A673 (cell line): Measurements from ENCODE around the gene RHOC. TPM values are rescaled to one million over a fixed set of nuclear protein-coding genes. Genes with fewer than 3 reads are reported as not detected.
"Not testable (repeated sequence)": the region's sequence is repeated elsewhere in the genome, so short reads cannot be mapped to it uniquely, and the experiment has no call there.

ENCODE experiments used
- BruUV-seq: library from RNA; stranded (reverse); fragments of 400-500 nt; replicated peaks from 2 replicates; lab custom pipeline; 2021; lab: Mats Ljungman, UMichigan
- CTCF ChIA-PET: fragments of 300-600 bp; sonication (Branson Sonifier 250); formaldehyde crosslinking; loops from one replicate; lab custom pipeline; 2022; ENCODE audit warnings: antibody characterized with exemption; lab: Charles Lee
- POLR2A ChIA-PET: fragments of 300-600 bp; sonication (Branson Sonifier 250); formaldehyde crosslinking; loops from one replicate; lab custom pipeline; 2022; ENCODE audit warnings: antibody characterized with exemption; ENCODE audit not compliant: low non-redundant PET; lab: Charles Lee
- DNase-seq: peaks from one replicate; pipeline ENCODE4 v3.0.0-alpha.2; 2015; ENCODE audit warnings: low spot score
- H3K27ac ChIP-seq: fragments of 200-600 bp; sonication (generic); 2 replicates; pipeline ENCODE4 v1.5.1; 2016; ENCODE audit warnings: mixed run types, low read depth, mild to moderate bottlenecking, mixed read lengths, antibody characterized with exemption, low read length; ENCODE audit not compliant: poor library complexity, severe bottlenecking
- H3K27me3 ChIP-seq: fragments of 200-600 bp; sonication (generic); replicated peaks from 2 replicates; pipeline ENCODE4 v1.6.1; 2017; ENCODE audit warnings: mixed run types, low read depth, mild to moderate bottlenecking, mixed read lengths, antibody characterized with exemption, low read length; ENCODE audit not compliant: insufficient read depth, poor library complexity
- H3K36me3 ChIP-seq: fragments of 200-600 bp; sonication (generic); 2 replicates; pipeline ENCODE4 v1.6.1; 2016; ENCODE audit warnings: mixed run types, mild to moderate bottlenecking, mixed read lengths, antibody characterized with exemption, low read length; ENCODE audit not compliant: insufficient read depth, poor library complexity, severe bottlenecking
- H3K4me1 ChIP-seq: fragments of 200-600 bp; sonication (generic); 2 replicates; pipeline ENCODE4 v1.6.1; 2017; ENCODE audit warnings: mixed run types, mild to moderate bottlenecking, mixed read lengths, antibody characterized with exemption, low read length; ENCODE audit not compliant: insufficient read depth, poor library complexity, severe bottlenecking
- H3K4me3 ChIP-seq: fragments of 200-600 bp; sonication (generic); 2 replicates; pipeline ENCODE4 v1.5.1; 2016; ENCODE audit warnings: low read depth, mixed run types, mild to moderate bottlenecking, mixed read lengths, low read length; ENCODE audit not compliant: poor library complexity, severe bottlenecking
- H3K9me3 ChIP-seq: fragments of 200-600 bp; sonication (generic); 2 replicates; pipeline ENCODE4 v1.6.1; 2016; ENCODE audit warnings: mixed run types, low read depth, mild to moderate bottlenecking, mixed read lengths, antibody characterized with exemption, low read length; ENCODE audit not compliant: poor library complexity, severe bottlenecking
- CTCF ChIP-seq: fragments of 300-800, 200-600 bp; sonication (generic); conservative IDR thresholded peaks from 2 replicates; pipeline ENCODE4 v1.5.1; 2017; ENCODE audit warnings: low read depth, mild to moderate bottlenecking, antibody characterized with exemption, low read length, moderate library complexity, mixed read lengths
- EZH2 ChIP-seq: fragments of 200-600 bp; sonication (generic); IDR thresholded peaks from 2 replicates; pipeline ENCODE4 v1.6.1; 2017; ENCODE audit warnings: borderline replicate concordance, low read depth, mild to moderate bottlenecking, mixed read lengths, antibody characterized with exemption, low read length; ENCODE audit not compliant: poor library complexity, severe bottlenecking
- intact Hi-C: fragments of 100-400 bp; cut with micrococcal nuclease; formaldehyde crosslinking; loops from one replicate; pipeline ENCODE4 v1.10.0; 2022; ENCODE audit not compliant: unreplicated experiment
- total RNA-seq: library from RNA; stranded (reverse); gene quantifications from 2 replicates; pipeline ENCODE4 v1.2.3, GENCODE V29; 2021

The RHOC gene
- total RNA-seq, 1 experiment from 2014 or later: 54.3 TPM

GRCh38 chr1:112731451-112731850, 24.5 kb upstream of the RHOC start:
- peaks cover 45% of the 10 kb centered on the region for H3K27me3 ChIP-seq
- no peak overlapping the region for H3K4me3 ChIP-seq
- TF ChIP-seq CTCF (no peak), EZH2 (no peak)
- CTCF ChIA-PET: no interaction called here
- no peaks in the 10 kb centered on the region for H3K4me1 ChIP-seq
- BruUV-seq: no TSS peak
- POLR2A ChIA-PET: no interaction called here
- no peaks in the 10 kb centered on the region for H3K9me3 ChIP-seq
- H3K36me3 ChIP-seq: no peaks in the 10 kb centered on the region
- intact Hi-C loops: no loop called here
- DNase-seq: no peak
- H3K27ac ChIP-seq: no peak overlapping the region

GRCh38 chr1:112729909-112730308, 23.0 kb upstream of the RHOC start:
- no peak for TF ChIP-seq EZH2
- no peak for TF ChIP-seq CTCF
- H3K27ac ChIP-seq: no peak overlapping the region

GRCh38 chr1:112729011-112729410, 22.1 kb upstream of the RHOC start:
- POLR2A ChIA-PET, BruUV-seq, H3K27ac ChIP-seq, H3K4me3 ChIP-seq, intact Hi-C loops, H3K9me3 ChIP-seq, DNase-seq, H3K4me1 ChIP-seq, H3K36me3 ChIP-seq: not testable (repeated sequence)
- peaks cover 34% of the 10 kb centered on the region for H3K27me3 ChIP-seq
- CTCF ChIA-PET: interaction anchor here (0.6 kb wide), 1 partner anchor 360 kb away, joined by 4 read pairs; no protein-coding TSS in a partner anchor

More at GRCh38 chr1:112729909-112730308, 23.0 kb upstream of the RHOC start:
- Histone ChIP-seq H3K36me3 (no peaks in the 10 kb centered on the region), H3K4me1 (no peaks in the 10 kb centered on the region), H3K27me3 (peaks cover 43% of the 10 kb centered on the region), H3K4me3 (no peak overlapping the region), H3K9me3 (no peaks in the 10 kb centered on the region)
- BruUV-seq: no TSS peak
- intact Hi-C loops: no loop called here
- ChIA-PET POLR2A (no interaction called here), CTCF (interaction anchor here (0.6 kb wide), 1 partner anchor 361 kb away, joined by 4 read pairs; no protein-coding TSS in a partner anchor)
- no peak for DNase-seq

- intact Hi-C loops, H3K4me1 ChIP-seq, H3K36me3 ChIP-seq, DNase-seq, H3K27ac ChIP-seq, CTCF ChIA-PET, H3K9me3 ChIP-seq, H3K4me3 ChIP-seq, BruUV-seq: not testable (repeated sequence)
- H3K27me3 ChIP-seq: peaks cover 28% of the 10 kb centered on the region
- POLR2A ChIA-PET: interaction anchor here (0.6 kb wide), 1 partner anchor 281 kb away, joined by 4 read pairs; no protein-coding TSS in a partner anchor
Measured at GRCh38 chr1:112728306-112728971, 21.5 kb upstream of the RHOC start.
